PFSK-1 (cell line): ENCODE measurements around the gene ABCB9.

ENCODE experiments used
- FOXP2 ChIP-seq: optimal IDR thresholded peaks from 2 replicates; pipeline ENCODE3; 2011; ENCODE audit warnings: borderline replicate concordance, control low read depth, inconsistent platforms; ENCODE audit not compliant: insufficient read depth; ENCODE audit errors: extremely low read length, extremely low read depth
- POLR2AphosphoS5 ChIP-seq: IDR thresholded peaks from 2 replicates; pipeline ENCODE4 v1.6.1; 2012; ENCODE audit warnings: low read depth, mild to moderate bottlenecking, control low read depth, low read length, moderate library complexity
- REST ChIP-seq, 2 experiments: IDR thresholded peaks; 2 replicates each; pipeline versions ENCODE4 v1.6.1 to v1.8.0; 2011 to 2012; ENCODE audit warnings: low read depth in 2 of 2, low read length in 2 of 2, control low read depth in 1 of 2, inconsistent platforms in 1 of 2, mild to moderate bottlenecking in 1 of 2, moderate library complexity in 1 of 2; ENCODE audit not compliant: insufficient read depth in 1 of 2
- SIN3A ChIP-seq: IDR thresholded peaks from 2 replicates; pipeline ENCODE4 v1.6.1; 2012; ENCODE audit warnings: mild to moderate bottlenecking, low read length, moderate library complexity, borderline replicate concordance; ENCODE audit not compliant: insufficient read depth
- TAF1 ChIP-seq: IDR thresholded peaks from 2 replicates; pipeline ENCODE4 v1.6.1; 2012; ENCODE audit warnings: low read length, control low read depth, borderline replicate concordance; ENCODE audit not compliant: insufficient read depth

The ABCB9 gene

GRCh38 chr12:122932207-122932606 is 34.1 kb downstream of the ABCB9 start:
- TF ChIP-seq FOXP2 (no peak), TAF1 (no peak), POLR2AphosphoS5 (no peak), SIN3A (no peak), REST (IDR thresholded peaks at IDR 0.05; ENCODE audit: insufficient read depth in 1 of 2, low read depth in 2 of 2, low read length in 2 of 2) (no peak)

- no peak for TF ChIP-seq POLR2AphosphoS5
- no peak for TF ChIP-seq SIN3A
- no peak for TF ChIP-seq FOXP2
- TF ChIP-seq TAF1, result no peak
- TF ChIP-seq REST (IDR thresholded peaks at IDR 0.05; ENCODE audit: insufficient read depth in 1 of 2, low read depth in 2 of 2, low read length in 2 of 2), result no peak
These were observed 36.5 kb downstream of the ABCB9 start for GRCh38 chr12:122929812-122930211.

GRCh38 chr12:122929148-122929538 is 37.1 kb downstream of the ABCB9 start:
- no peak for TF ChIP-seq FOXP2
- no peak for TF ChIP-seq REST (IDR thresholded peaks at IDR 0.05; ENCODE audit: insufficient read depth in 1 of 2, low read depth in 2 of 2, low read length in 2 of 2)
- TF ChIP-seq POLR2AphosphoS5, result no peak
- no peak for TF ChIP-seq TAF1
- TF ChIP-seq SIN3A, result no peak

GRCh38 chr12:122928404-122929147 is 37.7 kb downstream of the ABCB9 start:
- no peak for TF ChIP-seq TAF1
- TF ChIP-seq POLR2AphosphoS5, result no peak
- no peak for TF ChIP-seq SIN3A
- TF ChIP-seq REST (IDR thresholded peaks at IDR 0.05; ENCODE audit: insufficient read depth in 1 of 2, low read depth in 2 of 2, low read length in 2 of 2), result no peak
- TF ChIP-seq FOXP2, result no peak
